Heart left ventricle (tissue), 16 donors: ENCODE data around the gene MSTO1. TPM values are rescaled to one million over a fixed set of nuclear protein-coding genes. Genes with fewer than 3 reads are reported as not detected.
A peak's percentile ranks its signal among the peaks of the same experiment; 100 is the strongest.
"Not testable (repeated sequence)": the region's sequence is repeated elsewhere in the genome, so short reads cannot be mapped to it uniquely, and the experiment has no call there.

ENCODE experiments used
- ATAC-seq, 4 donors: fragments of 200-7000 bp; cut with Tn5 transposase; one replicate each; pipeline ENCODE4 v1.9.1; 2020 to 2022; ENCODE audit warnings: moderate library complexity in 4 of 4, mild to moderate bottlenecking in 3 of 4, moderate number of reproducible peaks in 1 of 4
- DNase-seq, 5 donors: peaks; one replicate each; pipeline ENCODE4 v3.0.0-alpha.2; 2020
- H3K27ac ChIP-seq, 12 donors: fragments of 200-600 bp; sonication (generic) in 4 of 12; one replicate each; pipeline versions ENCODE4 v1.5.0 to v1.8.0; 2016 to 2022; ENCODE audit warnings: mild to moderate bottlenecking in 2 of 12
- H3K27me3 ChIP-seq, 9 donors: fragments of 200-600 bp; sonication (generic) in 2 of 9; one replicate each; pipeline versions ENCODE4 v1.5.1 to v1.8.0; 2016 to 2022; ENCODE audit warnings: mild to moderate bottlenecking in 3 of 9
- H3K36me3 ChIP-seq, 9 donors: fragments of 200-600 bp; sonication (generic) in 2 of 9; one replicate each; pipeline versions ENCODE4 v1.5.0 to v1.8.0; 2018 to 2022; ENCODE audit warnings: mild to moderate bottlenecking in 2 of 9
- H3K4me1 ChIP-seq, 12 donors: fragments of 200-600 bp; sonication (generic) in 4 of 12; one replicate each; pipeline versions ENCODE4 v1.5.0 to v1.8.0; 2016 to 2022; ENCODE audit warnings: mild to moderate bottlenecking in 3 of 12
- H3K4me3 ChIP-seq, 12 donors: fragments of 200-600 bp; sonication (generic) in 4 of 12; one replicate each; pipeline versions ENCODE4 v1.5.0 to v1.8.0; 2017 to 2022; ENCODE audit warnings: mild to moderate bottlenecking in 9 of 12, moderate library complexity in 4 of 12
- H3K9me3 ChIP-seq, 12 donors: fragments of 200-600 bp; sonication (generic) in 4 of 12; one replicate each; pipeline versions ENCODE4 v1.5.0 to v1.8.0; 2016 to 2022; ENCODE audit warnings: mild to moderate bottlenecking in 1 of 12
- CTCF ChIP-seq, 12 donors: fragments of 200-600 bp; sonication (generic) in 4 of 12; IDR thresholded peaks; one replicate each; pipeline versions ENCODE4 v1.5.0 to v1.8.0; 2018 to 2022; ENCODE audit warnings: antibody characterized with exemption in 12 of 12, mild to moderate bottlenecking in 5 of 12
- POLR2A ChIP-seq, 2 donors: fragments of 450-650 bp; IDR thresholded peaks; one replicate each; pipeline ENCODE4 v1.6.1; 2017; ENCODE audit warnings: antibody characterized with exemption in 2 of 2, mild to moderate bottlenecking in 2 of 2, moderate library complexity in 2 of 2
- WGBS, 4 donors: extraction: QIAGEN DNeasy Blood & Tissue Kit in 2 of 4; methylation state at CpG; one replicate each; pipeline versions ENCODE4 v1.1.5 to v1.1.7; 2013 to 2018; 5-methylcytosine and 5-hydroxymethylcytosine counted together
- intact Hi-C, 10 donors: fragments of 100-400 bp; cut with DNase I; formaldehyde crosslinking; loops; one replicate each; pipeline versions ENCODE4 v1.11.1 to v1.14.2; 2022
- long read RNA-seq, 3 donors: library from polyadenylated mRNA; unstranded; transcript quantifications; one replicate each; pipeline ENCODE4 v2.0.0, GENCODE V29; 2020 to 2021
- polyA plus RNA-seq, 2 donors: library from polyadenylated mRNA; stranded (reverse); fragments of 200-250 nt; gene quantifications; one replicate each; pipeline ENCODE4 v1.2.3, GENCODE V29; 2013
- total RNA-seq, 9 donors: library from RNA; depleted of rRNA in 2 of 9; stranded (reverse); fragments of >200 nt in 2 of 9; fragmentation: NEBNext Ultra II Directional in 3 of 9; extraction: Animal tissue kit (Norgen Biotek cat#: 25700) in 3 of 9; gene quantifications; one replicate each; pipeline versions ENCODE4 v1.1.0 to v1.2.4, GENCODE V29; 2016 to 2023
- donor health status: ischemic (EF 13 %, LVEDD 7.1; RV severe dilation, severe dysfunction).
- donor health status: healthy with polysubstance abuse.
- donor health status: DM: no; HTN: yes; CAD: no.
- donor health status: DM: no; HTN: no; CAD: no.
- donor health status: ischemic (EF 25% LVEDD 6.9; RV normal size, moderate dysfunction).
- donor health status: ischemic (EF 25% LVEDD 5.7; RV mildly dilated, moderate dysfunction).
- donor health status: healthy.
- donor health status: DM: yes; HTN: yes; CAD: no.
- donor health status: ischemic (EF 35%, LVEDD 5.7; RV mildly dilated, moderate dysfunction).
- donor health status: nonischemic (EF 11% LVEDD 7.7; RV severe dilation, severe dysfunction).
- donor health status: DM: yes; HTN: yes; CAD: no.
- donor health status: PGD.
- donor health status: ischemic (EF 29% LVEDD 5.4; RV normal size, mild dysfunction).
- donor health status: nonischemic (EF 23%, LVEDD 6.1; RV moderate dilation, normal function).

The MSTO1 gene
- 10 to 100 TPM in 7 of 9 donors, 1 to 10 TPM in 2; 5.2 to 22.1 (median 16.0) TPM for total RNA-seq
- polyA plus RNA-seq: 10 to 100 TPM; 12.8 to 21.4 TPM
- long read RNA-seq, donor 1, transcript MSTO1-201 (14 exons, 2,431 nt): major isoform, 5 of 11 reads
- long read RNA-seq, donor 1, partial matches to known transcripts: 1 of 11 reads
- long read RNA-seq, donor 1, other reads (novel, unspliced or antisense): 5 of 11 reads
- long read RNA-seq, donor 2, transcript MSTO1-201 (14 exons, 2,431 nt): major isoform, 25 of 61 reads
- long read RNA-seq, donor 2, partial matches to known transcripts: 7 of 61 reads
- long read RNA-seq, donor 2, other reads (novel, unspliced or antisense): 28 of 61 reads
- long read RNA-seq, donor 3, transcript MSTO1-201 (14 exons, 2,431 nt): major isoform, 7 of 11 reads
- long read RNA-seq, donor 3, partial matches to known transcripts: 2 of 11 reads
- long read RNA-seq, donor 3, other reads (novel, unspliced or antisense): 2 of 11 reads

DNA sequence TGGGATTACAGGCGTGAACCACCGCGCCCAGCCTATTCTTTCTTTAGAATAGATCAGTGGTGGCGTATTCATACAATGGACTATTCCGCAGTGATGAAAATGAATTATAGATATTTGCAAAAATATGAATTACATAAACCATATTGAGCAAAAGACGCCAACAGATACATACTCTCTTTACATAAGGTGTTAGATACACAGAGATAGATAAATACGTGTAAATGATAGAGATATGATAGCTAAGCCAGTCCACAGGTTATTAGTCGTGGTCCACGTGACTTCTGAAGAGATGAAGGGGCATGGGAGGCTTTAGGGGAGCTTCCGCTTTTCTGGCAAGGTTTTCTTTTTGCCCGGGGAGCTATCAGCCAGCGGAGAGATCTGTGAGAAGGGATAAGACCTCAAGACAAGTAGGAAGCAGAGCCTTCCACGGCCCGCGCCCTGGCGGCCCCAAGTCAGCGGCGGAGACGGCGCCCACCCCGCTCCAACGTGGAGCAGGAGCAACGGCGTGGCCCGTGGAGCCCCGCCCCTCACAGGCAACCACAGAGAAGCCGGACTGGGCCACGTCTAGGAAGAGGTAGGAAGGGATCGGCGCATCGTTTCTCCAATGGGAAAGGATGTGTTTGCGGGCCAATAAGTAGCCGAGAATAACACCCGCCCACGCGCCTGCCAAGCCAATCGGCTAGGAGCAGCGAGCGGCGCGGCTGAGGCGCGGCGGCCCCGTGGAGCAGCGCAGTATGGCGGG is at the start of gene MSTO1:
TSS of gene MSTO1 (plus strand) at position 704 of the 742 bp plus-strand sequence. CDS start at position 735, 31 bp downstream.
- peak; percentile 98 to 99 (median 98) for ATAC-seq
- no peak for TF ChIP-seq CTCF (IDR thresholded peaks at IDR 0.05)
- TF ChIP-seq POLR2A (IDR thresholded peaks at IDR 0.05): peak in 1 of 2 donors; percentile 67
- WGBS, 4 donors: 7 to 18% (median 10%) methylated on average over 24 to 46 of the region's 47 CpGs

GRCh38 chr1:155561779-155562580 is 48.0 kb upstream of the MSTO1 start:
- peak; percentile 49 to 63 (median 60) for ATAC-seq
- H3K9me3 ChIP-seq, H3K36me3 ChIP-seq, H3K27me3 ChIP-seq: not testable (repeated sequence)
- Histone ChIP-seq H3K27ac (peak overlapping the region; percentile 94 to 100 (median 98)), H3K4me1 (peaks cover 4 to 57% (median 42%) of the 10 kb centered on the region in 12 donors), H3K4me3 (peak overlapping the region; percentile 77 to 99 (median 92))
- intact Hi-C loops: loop anchor here in 3 of 10 donors (5.0 to 10.0 kb wide), 3 partner anchors 55 to 240 kb away; partner anchors contain the start of gene RUSC1 (in 2 of the 3)
- DNase-seq: peak; percentile 38 to 72 (median 50)
- WGBS, 4 donors: 0 to 1% (median 0%) methylated on average over 38 to 47 of the region's 56 CpGs

More for the DNA sequence above, at the start of gene MSTO1:
- Histone ChIP-seq H3K27me3 (no peaks in the 10 kb centered on the region), H3K36me3 (peaks cover 0 to 14% (median 12%) of the 10 kb centered on the region in 9 donors), H3K4me1 (peaks cover 0 to 5% (median 0%) of the 10 kb centered on the region in 12 donors), H3K9me3 (no peaks in the 10 kb centered on the region), H3K27ac (peak within 1 kb of the TSS in 11 of 12 donors; percentile 3 to 72 (median 65)), H3K4me3 (peak within 1 kb of the TSS; percentile 30 to 84 (median 64))
- intact Hi-C loops: no loop called here
- peak; percentile 96 to 98 (median 97) for DNase-seq

GRCh38 chr1:155562581-155563376 is 47.2 kb upstream of the MSTO1 start, which contains the start of gene ASH1L:
ASH1L (minus strand) TSS chr1:155562803; CDS start chr1:155521519, 41,284 bp downstream.
- intact Hi-C loops: loop anchor here in 3 of 10 donors (5.0 to 10.0 kb wide), 3 partner anchors 55 to 240 kb away; partner anchors contain the start of gene RUSC1 (in 2 of the 3)

DNA sequence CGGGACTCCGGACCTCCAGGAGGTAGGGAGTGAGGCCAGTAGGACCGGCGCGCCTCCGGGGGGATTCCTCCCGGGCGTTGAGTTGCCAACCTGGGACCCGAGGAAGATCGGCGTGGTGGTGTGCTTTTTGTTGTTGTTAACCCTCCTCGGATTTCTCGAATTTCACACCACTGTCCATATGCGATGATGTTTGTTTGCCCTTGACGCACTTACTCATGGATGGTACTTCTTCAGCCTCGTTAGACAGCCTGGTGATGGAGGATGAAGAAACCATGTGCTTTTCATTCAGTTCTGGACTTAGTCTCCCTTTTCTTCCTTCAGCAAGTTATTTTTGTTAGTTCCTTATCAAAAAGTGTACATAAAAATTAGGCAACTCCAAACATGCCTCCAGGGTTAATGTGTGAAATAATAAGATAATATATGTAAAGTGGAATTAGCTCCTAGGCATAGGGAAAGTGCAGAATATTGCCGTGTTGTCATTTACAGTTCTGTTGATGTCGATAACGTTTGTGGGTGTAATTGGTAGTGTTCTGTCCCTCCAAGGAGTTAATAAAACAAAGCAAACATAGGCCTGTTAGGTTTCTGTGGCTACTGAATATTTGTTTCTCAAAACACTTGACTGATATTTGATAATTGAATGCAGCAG is 46.5 kb upstream of the MSTO1 start:
- not testable (repeated sequence) for DNase-seq, H3K9me3 ChIP-seq, H3K36me3 ChIP-seq, H3K27me3 ChIP-seq
- peak overlapping the region; percentile 77 to 99 (median 92) for H3K4me3 ChIP-seq
- WGBS, 4 donors: 0 to 1% (median 0%) methylated on average over 19 of the region's 19 CpGs
- H3K27ac ChIP-seq: peak overlapping the region; percentile 94 to 100 (median 98)
- H3K4me1 ChIP-seq: peaks cover 4 to 43% (median 32%) of the 10 kb centered on the region in 12 donors
- peak in 1 of 4 donors; percentile 0 for ATAC-seq
- intact Hi-C loops: loop anchor here in 3 of 10 donors (5.0 to 10.0 kb wide), 3 partner anchors 56 to 241 kb away; partner anchors contain the start of gene RUSC1 (in 2 of the 3)

More at GRCh38 chr1:155562581-155563376, 47.2 kb upstream of the MSTO1 start, which contains the start of gene ASH1L:
- peaks cover 4 to 50% (median 37%) of the 10 kb centered on the region in 12 donors for H3K4me1 ChIP-seq
- 0 to 1% (median 1%) methylated on average over 60 to 87 of the region's 87 CpGs for WGBS, 4 donors
- H3K27ac ChIP-seq: peak within 1 kb of the TSS; percentile 94 to 100 (median 98)
- H3K27me3 ChIP-seq: no peaks in the 10 kb centered on the region
- DNase-seq: peak; percentile 95 to 97 (median 96)
- TF ChIP-seq POLR2A (IDR thresholded peaks at IDR 0.05) (peak; percentile 53 to 93), CTCF (IDR thresholded peaks at IDR 0.05) (peak in 1 of 12 donors; percentile 25)
- ATAC-seq: peak; percentile 93 to 96 (median 95)
- peak within 1 kb of the TSS; percentile 77 to 99 (median 92) for H3K4me3 ChIP-seq
- peaks cover 0 to 7% (median 0%) of the 10 kb centered on the region in 9 donors for H3K36me3 ChIP-seq
- no peaks in the 10 kb centered on the region for H3K9me3 ChIP-seq
